ENCODE data around the gene TSGA10.

DNA sequence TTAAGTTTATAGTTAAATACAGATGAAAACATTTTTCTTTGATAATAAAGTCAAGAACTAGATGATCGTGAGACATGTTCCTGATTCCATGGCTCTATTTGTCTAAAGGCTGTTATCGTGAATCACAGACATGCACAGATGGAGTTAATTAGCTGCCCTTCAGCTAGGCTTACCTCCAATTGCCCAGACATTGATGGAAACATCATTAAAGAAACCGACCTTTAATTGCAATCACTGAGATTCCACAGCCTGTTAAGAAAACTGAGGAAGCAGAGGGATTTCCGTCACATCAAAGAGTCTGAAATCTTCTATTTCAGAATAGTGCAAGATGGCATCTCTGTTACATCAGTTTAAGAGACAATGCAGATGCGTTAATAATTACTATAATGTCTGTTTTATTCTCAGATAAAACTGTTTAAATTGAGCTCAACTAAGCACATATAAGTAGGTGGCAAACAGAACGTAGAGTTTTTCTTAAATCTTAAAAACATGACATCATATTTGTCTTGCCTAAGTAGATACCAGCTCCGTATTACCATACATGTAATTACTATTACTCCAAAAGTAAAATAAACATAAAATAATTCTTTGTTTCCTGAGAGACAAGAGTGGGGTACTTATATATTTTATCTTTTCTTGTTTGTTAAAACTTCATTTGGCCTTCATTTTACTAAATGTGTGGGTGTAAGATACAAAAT is 194.8 kb downstream of the TSGA10 start:
- TF ChIP-seq, protein P1, sequence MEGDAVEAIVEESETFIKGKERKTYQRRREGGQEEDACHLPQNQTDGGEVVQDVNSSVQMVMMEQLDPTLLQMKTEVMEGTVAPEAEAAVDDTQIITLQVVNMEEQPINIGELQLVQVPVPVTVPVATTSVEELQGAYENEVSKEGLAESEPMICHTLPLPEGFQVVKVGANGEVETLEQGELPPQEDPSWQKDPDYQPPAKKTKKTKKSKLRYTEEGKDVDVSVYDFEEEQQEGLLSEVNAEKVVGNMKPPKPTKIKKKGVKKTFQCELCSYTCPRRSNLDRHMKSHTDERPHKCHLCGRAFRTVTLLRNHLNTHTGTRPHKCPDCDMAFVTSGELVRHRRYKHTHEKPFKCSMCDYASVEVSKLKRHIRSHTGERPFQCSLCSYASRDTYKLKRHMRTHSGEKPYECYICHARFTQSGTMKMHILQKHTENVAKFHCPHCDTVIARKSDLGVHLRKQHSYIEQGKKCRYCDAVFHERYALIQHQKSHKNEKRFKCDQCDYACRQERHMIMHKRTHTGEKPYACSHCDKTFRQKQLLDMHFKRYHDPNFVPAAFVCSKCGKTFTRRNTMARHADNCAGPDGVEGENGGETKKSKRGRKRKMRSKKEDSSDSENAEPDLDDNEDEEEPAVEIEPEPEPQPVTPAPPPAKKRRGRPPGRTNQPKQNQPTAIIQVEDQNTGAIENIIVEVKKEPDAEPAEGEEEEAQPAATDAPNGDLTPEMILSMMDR (IDR thresholded peaks at IDR 0.05; ENCODE audit: poor library complexity): no peak
- TF ChIP-seq EZH2phosphoT487 (IDR thresholded peaks at IDR 0.05; ENCODE audit: low read depth, severe bottlenecking, unreplicated experiment): no peak
